ENCODE data around the gene CHN2.

The CHN2 gene

DNA sequence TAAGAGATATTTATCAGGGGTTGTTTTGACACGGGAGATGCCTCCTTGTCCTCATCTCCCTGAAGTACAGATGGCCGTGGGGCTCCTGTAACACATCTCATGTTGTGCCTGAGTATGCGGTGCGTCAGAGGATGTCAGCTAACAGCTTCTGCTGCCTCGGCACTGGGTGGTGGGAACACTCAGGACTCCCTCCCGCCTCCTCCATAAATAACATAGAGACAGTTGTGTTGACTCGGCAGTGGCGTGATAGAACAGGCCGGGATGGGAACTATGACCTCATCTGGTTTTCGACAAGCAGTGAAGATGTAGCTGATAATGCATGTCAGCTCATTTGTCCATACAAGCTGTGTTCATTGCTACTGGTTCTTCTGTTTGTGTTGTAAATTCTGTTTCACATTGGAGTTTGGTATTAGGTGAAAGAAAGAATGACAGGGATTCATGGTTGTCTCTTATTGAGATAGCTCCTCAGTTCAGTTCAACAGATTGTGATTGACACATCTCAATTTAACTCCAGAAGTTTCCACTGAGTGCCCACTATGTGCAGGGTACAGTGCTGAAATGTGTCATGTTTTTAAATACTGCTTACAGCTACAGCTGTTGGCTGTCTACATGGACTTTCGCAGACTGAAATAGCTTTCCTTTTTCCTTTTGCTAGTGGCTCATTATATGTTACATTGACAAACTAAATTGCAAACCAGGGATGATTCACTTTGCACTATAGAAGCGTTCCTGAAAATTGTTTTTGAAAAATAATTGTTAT is 87.4 kb downstream of the CHN2 start:
- peak; percentile 74 for ATAC-seq
- TF ChIP-seq ZNF8 (CRISPR knock-in tag; IDR thresholded peaks at IDR 0.05) (peak; percentile 4; the same call in 1 of the 2 replicates), PPARA (CRISPR knock-in tag; IDR thresholded peaks at IDR 0.05; ENCODE audit: borderline replicate concordance) (no peak), CSDC2 (CRISPR knock-in tag; IDR thresholded peaks at IDR 0.05) (no peak; the same call in 1 of the 2 replicates), BACH2 (CRISPR knock-in tag; IDR thresholded peaks at IDR 0.05; ENCODE audit: borderline replicate concordance) (no peak), ISL1 (CRISPR knock-in tag; IDR thresholded peaks at IDR 0.05) (peak; percentile 83), ARNTL (CRISPR knock-in tag; IDR thresholded peaks at IDR 0.05; ENCODE audit: borderline replicate concordance, low read depth) (no peak), ZFP30 (CRISPR knock-in tag; IDR thresholded peaks at IDR 0.05) (no peak), ZNF70 (CRISPR knock-in tag; IDR thresholded peaks at IDR 0.05) (no peak; the same call in 1 of the 2 replicates), CSRNP3 (CRISPR knock-in tag; IDR thresholded peaks at IDR 0.05) (no peak), TCF4 (CRISPR knock-in tag; IDR thresholded peaks at IDR 0.05; ENCODE audit: borderline replicate concordance) (peak; percentile 76; the same call in 1 of the 2 replicates), TOX (CRISPR knock-in tag; IDR thresholded peaks at IDR 0.05; ENCODE audit: borderline replicate concordance) (no peak), SNAI2 (CRISPR knock-in tag; IDR thresholded peaks at IDR 0.05) (peak; percentile 63; the same call in 1 of the 2 replicates), ZC3H10 (CRISPR knock-in tag; IDR thresholded peaks at IDR 0.05) (peak; percentile 33; the same call in 1 of the 2 replicates), ZNF565 (CRISPR knock-in tag; conservative IDR thresholded peaks at IDR 0.05; ENCODE audit: low read depth) (no peak), GLIS3 (CRISPR knock-in tag; IDR thresholded peaks at IDR 0.05) (no peak; the same call in 1 of the 2 replicates), RARB (CRISPR knock-in tag; IDR thresholded peaks at IDR 0.05) (no peak), ESRRG (CRISPR knock-in tag; IDR thresholded peaks at IDR 0.05) (no peak), OSR1 (CRISPR knock-in tag; IDR thresholded peaks at IDR 0.05) (no peak), PATZ1 (CRISPR knock-in tag; IDR thresholded peaks at IDR 0.05; ENCODE audit: borderline replicate concordance) (peak; percentile 28; the same call in 1 of the 2 replicates), ZFP3 (CRISPR knock-in tag; IDR thresholded peaks at IDR 0.05) (peak; percentile 68; the same call in 1 of the 2 replicates)
- TF ChIP-seq, protein P1, sequence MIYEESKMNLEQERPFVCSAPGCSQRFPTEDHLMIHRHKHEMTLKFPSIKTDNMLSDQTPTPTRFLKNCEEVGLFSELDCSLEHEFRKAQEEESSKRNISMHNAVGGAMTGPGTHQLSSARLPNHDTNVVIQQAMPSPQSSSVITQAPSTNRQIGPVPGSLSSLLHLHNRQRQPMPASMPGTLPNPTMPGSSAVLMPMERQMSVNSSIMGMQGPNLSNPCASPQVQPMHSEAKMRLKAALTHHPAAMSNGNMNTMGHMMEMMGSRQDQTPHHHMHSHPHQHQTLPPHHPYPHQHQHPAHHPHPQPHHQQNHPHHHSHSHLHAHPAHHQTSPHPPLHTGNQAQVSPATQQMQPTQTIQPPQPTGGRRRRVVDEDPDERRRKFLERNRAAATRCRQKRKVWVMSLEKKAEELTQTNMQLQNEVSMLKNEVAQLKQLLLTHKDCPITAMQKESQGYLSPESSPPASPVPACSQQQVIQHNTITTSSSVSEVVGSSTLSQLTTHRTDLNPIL (CRISPR knock-in tag; IDR thresholded peaks at IDR 0.05; ENCODE audit: low read depth), result peak; percentile 89
- TF ChIP-seq, protein P2, sequence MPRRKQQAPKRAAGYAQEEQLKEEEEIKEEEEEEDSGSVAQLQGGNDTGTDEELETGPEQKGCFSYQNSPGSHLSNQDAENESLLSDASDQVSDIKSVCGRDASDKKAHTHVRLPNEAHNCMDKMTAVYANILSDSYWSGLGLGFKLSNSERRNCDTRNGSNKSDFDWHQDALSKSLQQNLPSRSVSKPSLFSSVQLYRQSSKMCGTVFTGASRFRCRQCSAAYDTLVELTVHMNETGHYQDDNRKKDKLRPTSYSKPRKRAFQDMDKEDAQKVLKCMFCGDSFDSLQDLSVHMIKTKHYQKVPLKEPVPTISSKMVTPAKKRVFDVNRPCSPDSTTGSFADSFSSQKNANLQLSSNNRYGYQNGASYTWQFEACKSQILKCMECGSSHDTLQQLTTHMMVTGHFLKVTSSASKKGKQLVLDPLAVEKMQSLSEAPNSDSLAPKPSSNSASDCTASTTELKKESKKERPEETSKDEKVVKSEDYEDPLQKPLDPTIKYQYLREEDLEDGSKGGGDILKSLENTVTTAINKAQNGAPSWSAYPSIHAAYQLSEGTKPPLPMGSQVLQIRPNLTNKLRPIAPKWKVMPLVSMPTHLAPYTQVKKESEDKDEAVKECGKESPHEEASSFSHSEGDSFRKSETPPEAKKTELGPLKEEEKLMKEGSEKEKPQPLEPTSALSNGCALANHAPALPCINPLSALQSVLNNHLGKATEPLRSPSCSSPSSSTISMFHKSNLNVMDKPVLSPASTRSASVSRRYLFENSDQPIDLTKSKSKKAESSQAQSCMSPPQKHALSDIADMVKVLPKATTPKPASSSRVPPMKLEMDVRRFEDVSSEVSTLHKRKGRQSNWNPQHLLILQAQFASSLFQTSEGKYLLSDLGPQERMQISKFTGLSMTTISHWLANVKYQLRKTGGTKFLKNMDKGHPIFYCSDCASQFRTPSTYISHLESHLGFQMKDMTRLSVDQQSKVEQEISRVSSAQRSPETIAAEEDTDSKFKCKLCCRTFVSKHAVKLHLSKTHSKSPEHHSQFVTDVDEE (CRISPR knock-in tag; IDR thresholded peaks at IDR 0.05), result peak; percentile 85
- TF ChIP-seq, protein P3, sequence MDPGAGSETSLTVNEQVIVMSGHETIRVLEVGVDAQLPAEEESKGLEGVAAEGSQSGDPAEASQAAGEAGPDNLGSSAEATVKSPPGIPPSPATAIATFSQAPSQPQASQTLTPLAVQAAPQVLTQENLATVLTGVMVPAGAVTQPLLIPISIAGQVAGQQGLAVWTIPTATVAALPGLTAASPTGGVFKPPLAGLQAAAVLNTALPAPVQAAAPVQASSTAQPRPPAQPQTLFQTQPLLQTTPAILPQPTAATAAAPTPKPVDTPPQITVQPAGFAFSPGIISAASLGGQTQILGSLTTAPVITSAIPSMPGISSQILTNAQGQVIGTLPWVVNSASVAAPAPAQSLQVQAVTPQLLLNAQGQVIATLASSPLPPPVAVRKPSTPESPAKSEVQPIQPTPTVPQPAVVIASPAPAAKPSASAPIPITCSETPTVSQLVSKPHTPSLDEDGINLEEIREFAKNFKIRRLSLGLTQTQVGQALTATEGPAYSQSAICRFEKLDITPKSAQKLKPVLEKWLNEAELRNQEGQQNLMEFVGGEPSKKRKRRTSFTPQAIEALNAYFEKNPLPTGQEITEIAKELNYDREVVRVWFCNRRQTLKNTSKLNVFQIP (CRISPR knock-in tag; IDR thresholded peaks at IDR 0.05; ENCODE audit: borderline replicate concordance, low read depth), result no peak

Measured in SK-N-SH treated with all-trans-retinoic acid at 6 μM for 48 hours (cell line).